Activated T-cell treated with anti-CD3 and anti-CD28 coated beads, Interleukin-2, amount 50 U/mL, for 24 hours (primary cell): ENCODE data around the gene VPS4B.
A peak's percentile ranks its signal among the peaks of the same experiment; 100 is the strongest.

Experiments
- DNase-seq: peaks from one replicate; pipeline ENCODE4 v3.0.0-alpha.2; 2020
- H3K27ac Mint-ChIP-seq: 2 replicates; pipeline ENCODE4 v1.8.0; 2020; ENCODE audit warnings: mild to moderate bottlenecking, mixed read lengths
- H3K27me3 Mint-ChIP-seq: 2 replicates; pipeline ENCODE4 v1.8.0; 2020; ENCODE audit warnings: mixed read lengths
- H3K36me3 Mint-ChIP-seq: 2 replicates; pipeline ENCODE4 v1.8.0; 2020; ENCODE audit warnings: low read depth, mixed read lengths
- H3K4me1 Mint-ChIP-seq: 2 replicates; pipeline ENCODE4 v1.8.0; 2020; ENCODE audit warnings: low read depth, mixed read lengths
- H3K4me3 Mint-ChIP-seq: 2 replicates; pipeline ENCODE4 v1.8.0; 2020; ENCODE audit warnings: mild to moderate bottlenecking, moderate library complexity, mixed read lengths
- H3K9me3 Mint-ChIP-seq: 2 replicates; pipeline ENCODE4 v1.8.0; 2020; ENCODE audit warnings: mixed read lengths

The VPS4B gene

DNA sequence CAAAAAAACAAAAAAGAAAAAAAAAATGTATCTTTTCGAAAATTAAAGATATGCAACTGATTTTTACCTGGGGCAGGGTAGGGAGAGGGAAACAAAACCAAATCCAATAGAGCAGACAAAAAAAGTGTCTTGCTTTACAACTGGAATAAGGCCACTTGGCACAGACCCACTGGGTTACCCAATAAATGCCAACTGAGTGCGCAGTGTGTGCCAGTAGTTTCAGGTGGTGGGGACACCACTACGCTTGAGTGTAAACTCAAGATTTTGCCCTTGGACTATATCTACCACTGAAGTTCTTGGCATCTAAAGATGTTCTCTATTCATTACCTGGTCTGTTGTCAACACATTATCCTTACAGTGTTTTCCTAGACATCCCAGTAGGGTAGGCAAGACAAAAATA lies 16.3 kb downstream of the VPS4B start:
- no peak overlapping the region for H3K4me3 Mint-ChIP-seq
- H3K27me3 Mint-ChIP-seq: no peaks in the 10 kb centered on the region
- peaks cover 47% of the 10 kb centered on the region for H3K4me1 Mint-ChIP-seq
- peaks cover 88% of the 10 kb centered on the region for H3K36me3 Mint-ChIP-seq
- no peak for DNase-seq
- H3K9me3 Mint-ChIP-seq: no peaks in the 10 kb centered on the region
- no peak overlapping the region for H3K27ac Mint-ChIP-seq

DNA sequence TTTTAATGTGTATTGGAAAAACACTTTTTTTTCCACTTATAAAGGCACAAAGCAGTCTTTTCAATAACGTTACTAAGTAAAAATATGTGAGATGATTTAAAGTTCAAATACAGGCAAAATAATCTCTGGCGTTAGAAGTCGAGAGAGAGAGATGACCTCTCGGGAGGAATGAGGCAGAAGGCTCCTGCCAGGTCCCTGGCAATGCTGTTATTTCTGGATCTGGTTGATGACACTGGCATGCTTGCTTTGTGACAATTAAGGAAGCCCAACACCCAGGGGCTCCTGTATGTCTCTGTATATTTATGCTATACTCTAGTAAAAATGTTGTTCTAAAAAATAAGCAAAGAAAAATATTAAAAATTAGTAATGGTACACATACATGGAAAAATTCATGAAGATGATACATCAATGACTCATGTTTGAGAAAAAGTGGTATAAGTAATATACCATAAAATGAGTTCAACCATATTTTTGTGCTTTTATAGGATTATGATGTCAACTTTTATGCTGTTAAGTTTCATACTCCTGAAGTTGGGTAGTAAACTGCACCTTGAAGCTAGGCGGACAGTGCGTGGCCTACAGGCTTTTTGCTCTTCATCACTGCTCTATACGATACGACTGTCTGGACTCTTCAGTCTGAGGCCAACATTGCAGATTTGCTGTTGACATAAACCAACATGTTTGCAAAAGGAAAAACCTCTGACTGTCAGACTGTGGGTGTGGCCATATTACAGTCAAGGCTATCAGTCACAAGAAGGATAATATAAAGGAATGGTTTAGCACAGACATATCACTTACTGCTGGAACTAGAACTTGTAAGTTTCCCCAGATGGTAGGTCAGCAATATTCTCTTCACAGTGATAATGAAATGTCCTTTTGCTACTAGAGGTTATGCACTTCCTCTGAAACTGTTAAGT lies 19.8 kb downstream of the VPS4B start:
- H3K4me3 Mint-ChIP-seq: no peak overlapping the region
- H3K27me3 Mint-ChIP-seq: no peaks in the 10 kb centered on the region
- peak overlapping the region; percentile 47 for H3K27ac Mint-ChIP-seq
- peaks cover 26% of the 10 kb centered on the region for H3K4me1 Mint-ChIP-seq
- no peaks in the 10 kb centered on the region for H3K9me3 Mint-ChIP-seq
- H3K36me3 Mint-ChIP-seq: peaks cover 88% of the 10 kb centered on the region
- no peak for DNase-seq

DNA sequence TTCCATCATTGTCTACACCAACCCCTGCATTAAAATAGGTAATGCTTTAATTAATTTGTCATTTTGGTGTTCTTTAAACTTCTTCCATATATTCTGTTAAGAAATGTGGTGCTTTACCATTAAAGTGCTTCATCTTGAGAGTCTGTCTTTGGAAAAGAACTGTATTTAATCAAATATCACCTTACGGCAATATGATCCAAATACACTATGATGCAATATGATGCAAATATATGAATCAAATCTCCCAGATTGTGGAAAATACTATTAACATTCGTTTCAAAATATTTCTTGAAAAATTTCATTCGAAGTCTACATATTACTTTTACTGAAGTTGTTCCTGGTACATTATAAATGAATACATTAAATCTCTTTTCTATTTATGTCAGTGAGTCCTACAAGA lies 23.0 kb downstream of the VPS4B start:
- no peak overlapping the region for H3K4me3 Mint-ChIP-seq
- no peaks in the 10 kb centered on the region for H3K27me3 Mint-ChIP-seq
- no peak for DNase-seq
- no peaks in the 10 kb centered on the region for H3K9me3 Mint-ChIP-seq
- no peak overlapping the region for H3K27ac Mint-ChIP-seq
- H3K36me3 Mint-ChIP-seq: peaks cover 91% of the 10 kb centered on the region
- H3K4me1 Mint-ChIP-seq: peaks cover 22% of the 10 kb centered on the region

DNA sequence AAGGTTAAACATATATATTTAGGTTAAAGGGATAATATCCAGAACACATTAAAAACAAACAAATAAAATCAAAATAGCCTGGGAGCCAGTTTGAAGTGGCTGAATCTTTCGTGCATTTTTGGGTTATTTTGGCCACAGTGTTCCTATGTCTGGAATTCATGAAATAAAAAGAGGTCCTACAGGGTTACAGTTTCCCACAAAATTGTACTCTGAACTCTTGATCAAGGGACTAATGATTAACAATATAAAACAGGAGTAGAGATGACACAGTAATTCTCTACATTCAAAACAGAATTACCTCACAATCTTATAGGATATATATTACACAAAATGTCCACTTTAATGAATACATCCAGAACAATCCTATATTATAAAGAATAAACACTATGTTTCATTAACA lies 24.9 kb downstream of the VPS4B start:
- DNase-seq: no peak
- no peaks in the 10 kb centered on the region for H3K27me3 Mint-ChIP-seq
- H3K27ac Mint-ChIP-seq: no peak overlapping the region
- H3K4me3 Mint-ChIP-seq: no peak overlapping the region
- H3K4me1 Mint-ChIP-seq: peaks cover 15% of the 10 kb centered on the region
- H3K9me3 Mint-ChIP-seq: no peaks in the 10 kb centered on the region
- peaks cover 87% of the 10 kb centered on the region for H3K36me3 Mint-ChIP-seq

DNA sequence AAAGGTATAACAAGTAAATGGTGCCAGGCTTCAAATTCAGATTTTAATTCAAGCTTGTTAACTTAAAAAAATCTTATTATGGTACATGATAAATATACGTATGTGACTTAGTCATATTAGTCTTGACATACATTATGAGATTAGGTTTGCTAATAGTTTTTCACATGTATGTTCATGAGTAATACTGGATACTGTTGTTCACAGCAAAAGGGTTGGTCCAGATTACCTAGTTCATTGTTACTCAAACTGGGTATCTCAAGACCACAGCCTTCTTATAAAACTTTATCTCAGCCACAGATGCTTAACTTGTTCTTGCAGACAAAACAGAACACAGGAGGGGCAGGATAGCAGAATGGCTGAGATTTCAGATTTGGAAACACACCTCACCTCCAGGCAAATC lies 26.8 kb downstream of the VPS4B start:
- H3K4me1 Mint-ChIP-seq: peaks cover 8% of the 10 kb centered on the region
- peaks cover 85% of the 10 kb centered on the region for H3K36me3 Mint-ChIP-seq
- H3K27me3 Mint-ChIP-seq: no peaks in the 10 kb centered on the region
- DNase-seq: no peak
- H3K4me3 Mint-ChIP-seq: no peak overlapping the region
- H3K9me3 Mint-ChIP-seq: no peaks in the 10 kb centered on the region
- no peak overlapping the region for H3K27ac Mint-ChIP-seq

DNA sequence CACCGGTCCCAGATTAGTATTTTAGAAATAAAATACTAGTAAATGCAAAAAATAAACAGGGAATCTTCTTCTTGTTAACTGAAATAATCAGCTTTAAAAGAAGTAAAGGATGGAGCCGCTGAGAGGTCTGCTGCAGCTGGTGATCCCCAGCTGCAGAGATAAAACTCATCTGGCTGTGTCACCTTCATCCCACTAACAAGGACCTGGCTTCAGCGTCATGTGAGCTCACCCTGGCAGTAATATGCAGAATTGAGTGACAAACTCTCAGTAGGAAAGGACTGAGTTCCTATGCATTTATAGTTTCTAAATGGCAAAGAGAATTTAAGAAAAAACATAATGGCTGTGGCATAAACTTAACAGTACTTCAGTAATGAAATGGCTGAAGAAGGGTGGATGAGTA lies 27.3 kb downstream of the VPS4B start:
- H3K27ac Mint-ChIP-seq: no peak overlapping the region
- H3K4me3 Mint-ChIP-seq: no peak overlapping the region
- peaks cover 84% of the 10 kb centered on the region for H3K36me3 Mint-ChIP-seq
- peaks cover 4% of the 10 kb centered on the region for H3K4me1 Mint-ChIP-seq
- no peak for DNase-seq
- H3K9me3 Mint-ChIP-seq: no peaks in the 10 kb centered on the region
- no peaks in the 10 kb centered on the region for H3K27me3 Mint-ChIP-seq

DNA sequence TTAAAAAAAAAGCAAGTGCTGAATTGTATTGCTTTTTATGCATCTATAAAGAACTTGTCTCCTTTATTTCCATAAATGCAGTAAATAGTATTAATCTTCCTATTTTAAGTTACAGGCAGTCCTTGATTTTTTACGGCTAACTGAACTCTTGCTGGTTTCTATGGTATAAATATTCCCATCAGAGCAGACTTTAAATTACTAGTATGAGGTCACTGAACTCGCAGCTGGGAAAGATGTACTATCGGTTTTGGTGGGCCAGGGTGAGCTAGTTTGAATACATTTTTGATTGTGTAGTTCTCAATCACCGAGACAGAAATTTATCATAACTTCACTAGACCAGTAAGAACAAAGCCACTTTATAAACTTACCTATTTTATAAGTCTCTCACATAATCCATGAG lies 34.4 kb downstream of the VPS4B start:
- H3K27ac Mint-ChIP-seq: no peak overlapping the region
- H3K4me1 Mint-ChIP-seq: no peaks in the 10 kb centered on the region

DNA sequence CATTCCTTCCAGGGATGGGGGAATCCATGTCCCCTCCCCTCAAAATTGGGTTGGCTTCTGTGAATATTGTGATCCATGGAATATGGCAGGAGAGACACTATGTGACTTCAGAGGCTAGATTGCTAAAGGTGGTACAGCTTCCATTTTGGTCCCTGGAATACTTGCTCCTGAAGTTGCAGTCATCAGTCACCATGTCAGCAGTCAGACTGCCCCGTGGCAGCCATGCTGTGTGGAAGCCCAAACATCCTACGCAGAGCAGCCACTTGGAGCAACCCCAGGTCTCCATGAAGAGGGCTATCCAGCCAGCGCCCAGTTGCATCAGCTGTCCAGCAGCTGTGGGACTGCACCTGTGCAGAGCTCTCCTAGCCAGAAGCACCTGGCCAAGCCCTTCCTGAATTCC lies 39.4 kb downstream of the VPS4B start:
- peaks cover 5% of the 10 kb centered on the region for H3K9me3 Mint-ChIP-seq
- H3K27ac Mint-ChIP-seq: no peak overlapping the region
- peaks cover 19% of the 10 kb centered on the region for H3K4me1 Mint-ChIP-seq
- H3K27me3 Mint-ChIP-seq: no peaks in the 10 kb centered on the region
- H3K36me3 Mint-ChIP-seq: peaks cover 40% of the 10 kb centered on the region
- DNase-seq: no peak
- H3K4me3 Mint-ChIP-seq: no peak overlapping the region

More for the DNA sequence above, 34.4 kb downstream of the VPS4B start:
- H3K4me3 Mint-ChIP-seq: no peak overlapping the region
- no peak for DNase-seq
- H3K9me3 Mint-ChIP-seq: peaks cover 3% of the 10 kb centered on the region
- H3K27me3 Mint-ChIP-seq: no peaks in the 10 kb centered on the region
- H3K36me3 Mint-ChIP-seq: peaks cover 72% of the 10 kb centered on the region

DNA sequence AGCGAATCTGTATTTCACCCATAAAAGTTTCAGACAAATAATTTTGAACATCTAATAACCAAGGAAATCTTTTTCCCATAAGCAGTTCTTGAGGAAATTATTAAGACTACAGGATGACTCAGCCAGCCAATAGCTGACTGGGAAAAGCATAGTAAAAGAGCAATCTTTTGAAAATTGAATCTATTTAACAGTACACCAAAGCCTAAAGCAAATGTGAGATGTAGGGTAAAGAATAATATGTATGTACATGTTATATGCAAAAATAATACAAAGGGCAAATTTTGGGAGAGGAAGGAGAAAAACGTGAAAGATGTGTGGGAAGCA lies 42.7 kb downstream of the VPS4B start:
- peaks cover 21% of the 10 kb centered on the region for H3K36me3 Mint-ChIP-seq
- H3K4me1 Mint-ChIP-seq: peaks cover 23% of the 10 kb centered on the region
- no peaks in the 10 kb centered on the region for H3K27me3 Mint-ChIP-seq
- peaks cover 10% of the 10 kb centered on the region for H3K9me3 Mint-ChIP-seq
- no peak overlapping the region for H3K4me3 Mint-ChIP-seq
- H3K27ac Mint-ChIP-seq: peak overlapping the region; percentile 79
- DNase-seq: no peak

DNA sequence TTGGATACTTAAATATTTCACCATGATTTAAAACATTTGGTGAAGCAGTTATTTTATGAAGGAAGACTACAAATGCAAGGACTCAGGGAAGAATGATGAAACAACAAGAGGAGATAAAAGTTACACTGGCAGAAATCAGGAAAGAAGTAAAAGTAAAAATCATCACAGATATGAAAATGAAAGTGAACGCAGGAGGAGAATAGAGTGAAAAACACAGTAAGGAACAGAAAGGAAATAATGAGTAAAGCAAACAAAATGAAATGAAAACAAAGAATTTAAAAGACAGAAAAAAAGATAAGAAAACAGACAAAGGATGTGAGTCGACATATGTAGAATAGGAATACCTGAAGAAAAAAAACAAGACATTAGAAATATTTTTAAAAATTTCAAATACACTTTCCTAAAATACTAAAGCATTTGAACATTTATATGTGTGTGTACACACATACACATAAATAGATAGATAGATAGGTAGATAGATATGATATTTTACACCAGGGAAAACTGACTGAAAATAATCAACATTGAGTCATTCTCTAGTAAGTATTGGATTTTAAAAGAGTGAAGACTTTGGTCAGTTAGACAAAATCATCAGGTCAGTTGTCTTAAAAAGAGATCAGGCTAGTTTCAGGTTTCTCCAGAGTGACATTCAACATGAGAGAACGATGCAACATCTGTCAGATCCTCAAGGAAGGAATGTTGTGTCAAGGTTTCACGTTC lies 43.2 kb downstream of the VPS4B start:
- Mint-ChIP-seq H3K27me3 (no peaks in the 10 kb centered on the region), H3K4me1 (peaks cover 23% of the 10 kb centered on the region), H3K27ac (peak overlapping the region; percentile 79), H3K36me3 (peaks cover 17% of the 10 kb centered on the region), H3K9me3 (peaks cover 10% of the 10 kb centered on the region), H3K4me3 (peak overlapping the region; percentile 45)
- no peak for DNase-seq

DNA sequence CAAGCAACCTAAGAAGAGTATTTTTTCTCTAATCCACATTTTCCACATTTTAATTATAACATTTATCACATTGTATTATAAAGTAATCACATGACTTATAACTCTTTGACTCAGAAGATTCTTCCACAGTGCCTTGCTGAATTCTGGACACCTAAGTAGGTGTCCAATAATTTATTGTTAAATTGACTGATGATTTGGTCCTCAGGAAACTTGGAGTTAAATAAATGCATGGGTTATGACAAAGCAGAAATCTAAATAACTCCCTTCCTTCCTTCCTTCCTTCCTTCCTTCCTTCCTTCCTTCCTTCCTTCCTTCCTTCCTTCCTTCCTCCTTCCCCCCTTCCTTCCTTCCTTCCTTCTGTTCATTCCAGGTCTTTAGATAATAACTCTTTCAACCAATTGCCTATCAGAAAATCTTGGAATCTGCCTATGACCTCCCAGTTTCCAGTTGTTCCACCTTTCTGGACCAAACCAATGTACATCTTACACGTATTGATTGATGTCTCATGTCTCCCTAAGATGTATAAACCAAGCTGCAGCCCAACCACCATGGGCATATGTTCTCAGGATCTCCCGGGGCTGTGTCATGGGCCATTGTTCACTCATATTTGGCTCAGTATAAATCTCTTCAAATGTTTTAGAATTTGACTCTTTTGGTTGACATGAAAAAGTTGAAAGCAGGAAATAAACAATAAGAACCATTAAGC lies 44.8 kb downstream of the VPS4B start:
- peaks cover under 1% of the 10 kb centered on the region for H3K36me3 Mint-ChIP-seq
- peaks cover 23% of the 10 kb centered on the region for H3K4me1 Mint-ChIP-seq
- peaks cover 5% of the 10 kb centered on the region for H3K9me3 Mint-ChIP-seq
- H3K4me3 Mint-ChIP-seq: no peak overlapping the region
- H3K27me3 Mint-ChIP-seq: no peaks in the 10 kb centered on the region
- no peak for DNase-seq
- no peak overlapping the region for H3K27ac Mint-ChIP-seq

DNA sequence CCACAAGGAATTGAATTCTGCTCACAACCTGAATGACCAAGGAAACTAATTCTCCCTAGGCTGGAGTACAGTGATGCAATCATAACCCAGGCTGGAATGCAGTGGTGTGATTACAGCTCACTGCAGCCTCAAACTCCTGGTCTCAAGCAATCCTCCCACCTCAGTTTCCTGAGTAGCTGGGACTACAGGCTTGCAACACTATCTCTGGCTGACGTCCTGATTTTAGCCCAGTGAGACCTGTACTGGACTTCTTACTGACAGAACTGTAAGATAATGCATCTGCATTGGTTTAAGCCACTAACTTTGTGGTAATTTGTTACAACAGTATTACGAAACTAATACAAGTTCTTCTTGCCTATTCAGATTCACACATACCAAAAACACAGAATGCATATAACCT lies 45.7 kb downstream of the VPS4B start:
- peaks cover 5% of the 10 kb centered on the region for H3K9me3 Mint-ChIP-seq
- no peak for DNase-seq

DNA sequence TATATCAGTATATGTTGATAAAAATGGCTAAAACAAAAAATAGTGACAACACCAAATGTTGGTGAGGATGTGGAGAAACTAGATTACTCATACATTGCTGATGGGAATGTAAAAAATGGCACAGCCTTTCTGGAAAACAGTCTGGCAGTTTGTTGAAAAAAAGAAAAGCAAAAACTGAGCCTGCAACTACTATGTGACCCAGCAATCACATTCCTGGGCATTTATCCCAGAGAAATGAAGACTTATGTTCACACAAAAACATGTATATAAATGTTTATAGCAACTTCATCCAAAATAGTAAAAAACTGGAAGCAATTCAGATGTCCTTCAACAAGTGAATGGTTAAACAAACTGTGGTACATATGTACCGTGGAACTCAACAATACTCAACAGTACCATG lies 47.7 kb downstream of the VPS4B start:
- peaks cover 17% of the 10 kb centered on the region for H3K4me1 Mint-ChIP-seq
- no peak overlapping the region for H3K4me3 Mint-ChIP-seq
- H3K9me3 Mint-ChIP-seq: peaks cover 5% of the 10 kb centered on the region
- H3K27me3 Mint-ChIP-seq: no peaks in the 10 kb centered on the region
- DNase-seq: no peak
- no peaks in the 10 kb centered on the region for H3K36me3 Mint-ChIP-seq
- no peak overlapping the region for H3K27ac Mint-ChIP-seq

More for the DNA sequence above, 45.7 kb downstream of the VPS4B start:
- Mint-ChIP-seq H3K4me3 (no peak overlapping the region), H3K4me1 (peaks cover 23% of the 10 kb centered on the region), H3K36me3 (no peaks in the 10 kb centered on the region), H3K27ac (no peak overlapping the region), H3K27me3 (no peaks in the 10 kb centered on the region)

DNA sequence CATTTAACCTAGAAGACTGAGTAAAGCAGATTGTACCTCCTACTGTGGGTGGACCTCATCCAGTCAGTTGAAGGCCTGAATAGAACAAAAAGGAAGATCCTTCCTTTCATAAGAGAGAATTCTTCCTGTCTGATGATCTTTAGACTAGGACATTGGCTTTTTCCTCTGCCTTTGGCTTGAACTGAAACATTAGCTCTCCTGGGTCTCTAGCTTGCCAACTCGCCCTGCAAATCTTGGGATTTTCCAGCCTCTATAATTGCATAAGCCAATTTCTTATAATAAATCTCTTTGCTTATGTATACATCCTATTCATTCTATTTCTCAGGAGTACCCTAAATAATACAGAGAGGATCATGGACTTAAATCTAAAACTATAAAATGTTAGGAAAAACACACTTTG lies 49.1 kb downstream of the VPS4B start:
- H3K27ac Mint-ChIP-seq: no peak overlapping the region
- peaks cover 11% of the 10 kb centered on the region for H3K4me1 Mint-ChIP-seq

DNA sequence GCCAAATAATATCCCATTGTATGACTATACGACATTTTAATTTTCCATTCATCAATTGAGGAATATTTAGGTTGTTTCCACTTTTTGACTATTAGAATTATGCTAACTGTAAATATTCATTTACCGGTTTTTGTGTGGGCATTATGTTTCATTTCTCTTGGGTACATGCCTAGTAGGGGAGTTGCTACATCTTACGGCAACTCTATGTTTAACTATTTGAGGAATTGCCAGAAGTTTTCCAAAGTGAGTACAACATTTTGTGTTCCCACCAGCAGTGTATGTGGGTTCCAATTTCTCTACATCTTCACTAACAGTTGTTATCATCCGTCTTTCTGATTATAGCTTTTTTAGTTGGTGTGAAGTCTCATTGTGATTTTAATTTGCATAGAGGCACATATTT lies 53.7 kb downstream of the VPS4B start:
- no peak for DNase-seq
- peaks cover 33% of the 10 kb centered on the region for H3K36me3 Mint-ChIP-seq
- H3K27me3 Mint-ChIP-seq: no peaks in the 10 kb centered on the region
- H3K27ac Mint-ChIP-seq: peak overlapping the region; percentile 57
- H3K9me3 Mint-ChIP-seq: peaks cover 4% of the 10 kb centered on the region
- peak overlapping the region; percentile 92 for H3K4me3 Mint-ChIP-seq
- peaks cover 32% of the 10 kb centered on the region for H3K4me1 Mint-ChIP-seq

More for the DNA sequence above, 49.1 kb downstream of the VPS4B start:
- H3K36me3 Mint-ChIP-seq: no peaks in the 10 kb centered on the region
- no peak for DNase-seq
- H3K4me3 Mint-ChIP-seq: no peak overlapping the region
- peaks cover 9% of the 10 kb centered on the region for H3K9me3 Mint-ChIP-seq
- no peaks in the 10 kb centered on the region for H3K27me3 Mint-ChIP-seq
